Neutrophil (primary cell): ENCODE results near the gene RIPK3.

Source experiments
- H3K27ac ChIP-seq: fragments of 200-600 bp; sonication (generic); 2 replicates; pipeline ENCODE4 v1.5.1; 2016; ENCODE audit warnings: mild to moderate bottlenecking, moderate library complexity
- H3K27me3 ChIP-seq: fragments of 200-600 bp; sonication (generic); 2 replicates; pipeline ENCODE4 v1.6.0; 2016; ENCODE audit warnings: mild to moderate bottlenecking
- H3K36me3 ChIP-seq: fragments of 200-600 bp; sonication (generic); 2 replicates; pipeline ENCODE4 v1.5.1; 2017
- H3K4me1 ChIP-seq, 2 experiments: fragments of 200-600 bp in 1 of 2; sonication (generic) in 1 of 2; 1 replicate in 1 of 2; 2 replicates in 1 of 2; pipeline versions ENCODE4 v1.5.1 to v1.6.1; 2013 to 2016; ENCODE audit warnings: low read depth in 1 of 2, low read length in 1 of 2, mild to moderate bottlenecking in 1 of 2, moderate library complexity in 1 of 2; ENCODE audit not compliant: control insufficient read depth in 1 of 2, insufficient read depth in 1 of 2
- H3K4me3 ChIP-seq, 2 experiments: fragments of 200-600 bp in 1 of 2; sonication (generic) in 1 of 2; 1 replicate in 1 of 2; 2 replicates in 1 of 2; pipeline ENCODE4 v1.5.1; 2013 to 2016; ENCODE audit warnings: low read depth in 1 of 2, low read length in 1 of 2, mild to moderate bottlenecking in 1 of 2, moderate library complexity in 1 of 2
- H3K9me3 ChIP-seq: fragments of 200-600 bp; sonication (generic); 2 replicates; pipeline ENCODE4 v1.5.1; 2016
- TF ChIP-seq, protein P1 (sequence below): fragments of 200-600 bp; sonication (generic); IDR thresholded peaks from 2 replicates; pipeline ENCODE4 v1.5.1; 2016; ENCODE audit warnings: antibody characterized with exemption

RIPK3 gene

DNA sequence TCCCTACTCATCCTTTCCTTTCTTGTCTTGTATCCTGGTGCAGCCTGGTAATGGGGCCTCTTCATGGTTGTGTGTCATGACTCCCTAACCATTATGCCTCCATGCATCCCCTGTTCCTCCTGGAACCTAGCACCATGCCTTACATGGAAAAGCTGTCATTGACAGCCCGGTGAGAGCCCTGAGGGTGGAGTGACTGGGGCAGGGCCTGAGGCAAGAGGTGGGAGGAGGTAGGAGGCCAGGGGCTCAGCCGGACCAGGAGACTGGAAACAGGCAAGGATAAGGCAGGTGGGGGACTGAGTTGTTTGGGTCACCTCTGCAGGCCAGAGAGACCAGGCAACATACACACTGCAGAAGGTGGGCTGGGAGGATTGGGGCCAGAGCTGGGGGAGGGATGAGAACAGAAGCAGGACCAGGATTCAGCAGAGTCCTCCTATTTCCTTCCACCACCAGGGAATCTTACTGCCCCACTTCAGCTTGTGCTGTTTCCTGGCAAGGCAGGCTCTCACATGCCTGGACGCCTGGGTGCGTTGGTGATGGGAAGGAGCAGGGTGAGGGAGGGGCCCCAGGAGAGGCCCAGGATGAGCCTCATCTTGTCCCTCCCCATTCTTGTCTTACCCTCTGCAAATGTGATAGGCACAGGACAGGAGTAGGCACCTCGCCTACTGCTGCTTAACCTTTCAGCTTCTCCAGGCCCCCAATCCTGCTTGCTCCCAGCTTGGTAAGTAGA lies 30.1 kb downstream of the RIPK3 start, which contains the start of gene LTB4R2:
Gene LTB4R2, plus strand, starts transcription at position 603 of the 727 bp plus-strand sequence. CDS start 525 bp downstream, outside the sequence.
- peak within 1 kb of the TSS; percentile 74 to 86 for H3K4me3 ChIP-seq
- TF ChIP-seq, protein P1, sequence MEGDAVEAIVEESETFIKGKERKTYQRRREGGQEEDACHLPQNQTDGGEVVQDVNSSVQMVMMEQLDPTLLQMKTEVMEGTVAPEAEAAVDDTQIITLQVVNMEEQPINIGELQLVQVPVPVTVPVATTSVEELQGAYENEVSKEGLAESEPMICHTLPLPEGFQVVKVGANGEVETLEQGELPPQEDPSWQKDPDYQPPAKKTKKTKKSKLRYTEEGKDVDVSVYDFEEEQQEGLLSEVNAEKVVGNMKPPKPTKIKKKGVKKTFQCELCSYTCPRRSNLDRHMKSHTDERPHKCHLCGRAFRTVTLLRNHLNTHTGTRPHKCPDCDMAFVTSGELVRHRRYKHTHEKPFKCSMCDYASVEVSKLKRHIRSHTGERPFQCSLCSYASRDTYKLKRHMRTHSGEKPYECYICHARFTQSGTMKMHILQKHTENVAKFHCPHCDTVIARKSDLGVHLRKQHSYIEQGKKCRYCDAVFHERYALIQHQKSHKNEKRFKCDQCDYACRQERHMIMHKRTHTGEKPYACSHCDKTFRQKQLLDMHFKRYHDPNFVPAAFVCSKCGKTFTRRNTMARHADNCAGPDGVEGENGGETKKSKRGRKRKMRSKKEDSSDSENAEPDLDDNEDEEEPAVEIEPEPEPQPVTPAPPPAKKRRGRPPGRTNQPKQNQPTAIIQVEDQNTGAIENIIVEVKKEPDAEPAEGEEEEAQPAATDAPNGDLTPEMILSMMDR, result no peak

DNA sequence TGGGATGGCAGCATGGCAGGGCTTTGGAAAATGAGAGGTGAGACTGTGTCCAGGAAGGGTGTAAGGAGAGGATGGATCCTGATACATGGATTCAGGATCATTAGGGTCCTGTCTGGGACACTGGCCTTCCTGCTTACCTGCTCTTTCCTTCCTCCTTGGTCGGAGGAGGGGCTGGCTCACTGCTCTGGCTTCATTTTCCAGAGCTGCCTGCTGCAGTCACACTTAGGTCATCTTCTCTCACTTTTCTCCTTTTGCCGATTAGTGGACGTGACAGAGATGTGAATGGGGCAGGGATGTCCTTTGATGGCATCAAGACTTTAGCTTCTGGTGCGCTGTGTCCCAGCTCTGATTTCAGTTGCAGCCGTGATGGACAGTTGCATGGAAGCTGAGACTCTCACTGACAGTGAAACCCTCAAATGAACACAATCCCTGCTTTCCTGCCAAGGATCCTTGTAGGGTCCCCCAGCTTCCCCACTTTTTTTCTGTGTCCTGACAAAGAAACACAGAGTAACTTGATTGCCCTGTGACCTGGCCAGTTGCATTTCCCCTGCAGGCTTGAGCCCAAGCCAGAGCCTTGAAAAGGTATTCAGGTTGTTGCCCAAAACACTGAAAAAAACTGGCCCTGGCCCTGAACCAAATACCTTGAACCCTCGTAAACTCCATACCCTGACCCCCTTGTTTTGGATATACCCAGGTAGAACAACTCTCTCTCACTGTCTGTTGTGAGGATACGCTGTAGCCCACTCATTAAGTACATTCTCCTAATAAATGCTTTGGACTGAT lies 31.3 kb downstream of the RIPK3 start:
- Histone ChIP-seq H3K4me3 (peak overlapping the region in 1 of 2 experiments; percentile 86), H3K36me3 (peaks cover 44% of the 10 kb centered on the region), H3K27me3 (no peaks in the 10 kb centered on the region), H3K4me1 (peaks cover 59 to 64% of the 10 kb centered on the region in 2 experiments), H3K27ac (peak overlapping the region; percentile 97), H3K9me3 (no peaks in the 10 kb centered on the region)
- TF ChIP-seq, protein P1, result no peak

More for the DNA sequence above, 30.1 kb downstream of the RIPK3 start, which contains the start of gene LTB4R2:
- Histone ChIP-seq H3K27me3 (no peaks in the 10 kb centered on the region), H3K9me3 (no peaks in the 10 kb centered on the region), H3K36me3 (peaks cover 33% of the 10 kb centered on the region), H3K27ac (peak within 1 kb of the TSS; percentile 97), H3K4me1 (peaks cover 71 to 75% of the 10 kb centered on the region in 2 experiments)

DNA sequence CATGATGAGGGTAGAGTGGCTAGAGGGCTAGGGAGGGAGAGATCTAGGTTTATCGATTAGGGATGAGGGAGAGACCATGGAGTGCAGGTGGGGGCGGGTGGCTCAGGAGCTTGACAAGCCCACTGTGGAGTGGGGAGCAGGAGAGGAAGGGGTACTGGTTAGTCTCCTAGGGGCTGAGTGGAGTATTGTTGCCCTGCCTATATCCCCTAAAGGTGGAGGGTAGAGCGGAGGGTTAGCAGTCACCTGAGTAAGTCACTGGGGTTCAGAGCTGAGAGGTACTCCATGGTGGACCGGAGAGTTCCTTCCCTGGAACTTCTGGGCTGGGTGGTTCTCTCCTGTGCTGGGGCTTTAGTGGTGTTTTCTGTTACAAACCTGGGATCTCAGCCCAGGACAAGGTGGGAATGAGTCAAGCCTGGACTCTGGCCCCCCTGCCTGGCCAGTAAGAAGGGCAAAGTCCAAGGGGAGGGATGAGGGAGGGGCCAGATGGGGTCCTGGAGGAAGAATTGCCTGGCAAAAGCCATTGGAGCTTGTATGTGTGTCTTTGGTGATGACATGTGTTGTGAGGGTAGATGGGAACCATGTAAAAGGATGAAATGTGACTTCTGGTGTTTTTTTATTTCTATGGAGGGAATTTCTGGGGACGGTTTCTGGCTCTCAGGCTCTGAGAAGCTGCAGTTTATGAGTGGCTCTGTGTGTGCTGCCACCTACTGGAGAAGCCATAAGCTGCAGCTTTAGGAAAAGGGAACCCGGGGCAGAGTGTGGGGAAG lies 32.0 kb downstream of the RIPK3 start, which contains the start of gene CIDEB:
Gene CIDEB, minus strand, starts transcription at position 403 of the 767 bp plus-strand sequence. Its CDS starts 119 bp downstream, at position 284.
- Histone ChIP-seq H3K27ac (peak within 1 kb of the TSS; percentile 97), H3K27me3 (no peaks in the 10 kb centered on the region), H3K9me3 (no peaks in the 10 kb centered on the region), H3K4me3 (peak within 1 kb of the TSS in 1 of 2 experiments; percentile 86), H3K36me3 (peaks cover 47% of the 10 kb centered on the region), H3K4me1 (peaks cover 51 to 56% of the 10 kb centered on the region in 2 experiments)
- TF ChIP-seq, protein P1, result peak; percentile 97

DNA sequence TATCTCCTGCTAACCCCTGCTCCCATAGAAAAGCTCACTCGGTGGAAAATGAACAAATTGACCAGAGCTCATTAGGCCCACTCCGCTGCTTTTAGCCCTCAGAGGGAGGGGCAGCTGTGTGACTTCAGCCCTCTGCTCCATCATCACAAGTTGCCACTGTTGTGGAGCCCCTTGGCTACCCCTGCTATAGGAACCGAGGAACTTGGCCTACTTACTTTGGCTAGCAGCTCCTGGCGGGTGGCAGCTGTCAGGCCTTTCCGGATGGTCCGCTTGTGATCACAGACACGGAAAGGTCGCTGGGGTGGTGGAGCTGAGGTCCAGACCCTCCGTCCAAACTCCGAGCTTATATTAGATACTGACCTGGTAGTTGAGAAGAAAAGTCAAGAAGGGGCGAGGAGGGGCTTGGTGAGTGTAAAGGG lies 32.6 kb downstream of the RIPK3 start:
- Histone ChIP-seq H3K27me3 (no peaks in the 10 kb centered on the region), H3K4me1 (peaks cover 45 to 50% of the 10 kb centered on the region in 2 experiments), H3K4me3 (no peak overlapping the region), H3K9me3 (no peaks in the 10 kb centered on the region), H3K36me3 (peaks cover 48% of the 10 kb centered on the region), H3K27ac (peak overlapping the region; percentile 97)
- TF ChIP-seq, protein P1, result no peak

DNA sequence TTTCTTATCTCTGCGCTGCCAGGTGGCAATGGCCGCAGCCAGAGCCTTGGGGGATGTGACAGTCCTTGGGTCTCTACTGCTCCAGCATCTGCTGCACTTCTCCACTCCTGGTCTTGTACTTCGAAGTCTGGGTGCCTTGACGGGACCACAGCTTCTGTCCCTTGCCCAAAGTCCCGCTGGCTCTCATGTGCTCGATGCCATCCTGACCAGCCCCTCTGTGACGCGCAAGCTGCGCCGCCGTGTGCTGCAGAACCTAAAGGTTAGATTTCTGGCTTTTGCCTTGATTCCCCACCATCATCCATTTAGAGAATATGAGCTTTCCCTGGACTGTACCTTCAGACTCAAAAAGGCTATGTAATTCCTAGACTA lies 35.8 kb downstream of the RIPK3 start:
- Histone ChIP-seq H3K27me3 (no peaks in the 10 kb centered on the region), H3K27ac (peak overlapping the region; percentile 9), H3K4me3 (no peak overlapping the region), H3K9me3 (no peaks in the 10 kb centered on the region), H3K4me1 (peaks cover 32 to 41% of the 10 kb centered on the region in 2 experiments), H3K36me3 (peaks cover 48% of the 10 kb centered on the region)
- TF ChIP-seq, protein P1, result no peak
